HepG2 (cell line): ENCODE results near the gene RHOBTB1. TPM values are rescaled to one million over a fixed set of nuclear protein-coding genes. Genes with fewer than 3 reads are reported as not detected.
A peak's percentile ranks its signal among the peaks of the same experiment; 100 is the strongest.

Source experiments
- DBP ChIP-seq: sonication (generic); formaldehyde crosslinking; IDR thresholded peaks from 2 replicates; pipeline ENCODE4 v1.4.0; 2020; ENCODE audit warnings: missing genetic modification reagents; ENCODE audit errors: not compliant biosample characterization
- ERF ChIP-seq: IDR thresholded peaks from 2 replicates; pipeline ENCODE4 v1.6.1; 2018; ENCODE audit warnings: missing biosample characterization, missing genetic modification reagents
- GATAD2A ChIP-seq: IDR thresholded peaks from 2 replicates; pipeline ENCODE4 v1.6.1; 2016
- KLF9 ChIP-seq: IDR thresholded peaks from 2 replicates; pipeline ENCODE4 v1.6.1; 2016; ENCODE audit warnings: low read depth
- MTA3 ChIP-seq: sonication (generic); formaldehyde crosslinking; IDR thresholded peaks from 2 replicates; pipeline ENCODE4 v1.4.0; 2020; ENCODE audit warnings: missing genetic modification reagents
- RAD51 ChIP-seq: fragments of 450-650 bp; IDR thresholded peaks from 2 replicates; pipeline ENCODE4 v1.6.1; 2016; ENCODE audit warnings: borderline replicate concordance
- RELA ChIP-seq: sonication (generic); formaldehyde crosslinking; IDR thresholded peaks from 2 replicates; pipeline ENCODE4 v1.4.0; 2020; ENCODE audit warnings: missing genetic modification reagents
- RXRB ChIP-seq: IDR thresholded peaks from 2 replicates; pipeline ENCODE4 v1.6.1; 2016; ENCODE audit warnings: borderline replicate concordance, missing genetic modification reagents, missing compliant biosample characterization
- SIN3A ChIP-seq: IDR thresholded peaks from 2 replicates; pipeline ENCODE4 v1.6.1; 2011; ENCODE audit warnings: low read depth, mild to moderate bottlenecking, control low read depth, low read length, borderline replicate concordance
- TEAD2 ChIP-seq: sonication (generic); formaldehyde crosslinking; IDR thresholded peaks from 2 replicates; pipeline ENCODE4 v1.9.0; 2021; ENCODE audit warnings: missing genetic modification reagents
- THYN1 ChIP-seq: sonication (generic); formaldehyde crosslinking; IDR thresholded peaks from 2 replicates; pipeline ENCODE4 v1.8.1; 2023; ENCODE audit warnings: low read depth, mild to moderate bottlenecking, moderate library complexity, missing genetic modification reagents, borderline replicate concordance
- ZEB1 ChIP-seq: IDR thresholded peaks from 2 replicates; pipeline ENCODE4 v1.6.1; 2012; ENCODE audit warnings: mild to moderate bottlenecking, low read depth, inconsistent platforms; ENCODE audit not compliant: insufficient replicate concordance
- ZNF101 ChIP-seq: sonication (generic); formaldehyde crosslinking; IDR thresholded peaks from 2 replicates; pipeline ENCODE4 v1.4.0; 2020; ENCODE audit warnings: mild to moderate bottlenecking, low read depth, missing genetic modification reagents, borderline replicate concordance
- ZNF333 ChIP-seq: sonication (generic); formaldehyde crosslinking; IDR thresholded peaks from 2 replicates; pipeline ENCODE4 v1.4.0; 2020; ENCODE audit warnings: mild to moderate bottlenecking, missing genetic modification reagents, borderline replicate concordance
- ZNF747 ChIP-seq: sonication (generic); formaldehyde crosslinking; IDR thresholded peaks from 2 replicates; pipeline ENCODE4 v1.8.1; 2023; ENCODE audit warnings: missing genetic modification reagents, mild to moderate bottlenecking, borderline replicate concordance
- ZSCAN20 ChIP-seq: sonication (generic); formaldehyde crosslinking; IDR thresholded peaks from 2 replicates; pipeline ENCODE4 v1.4.0; 2020; ENCODE audit warnings: missing genetic modification reagents, mild to moderate bottlenecking, borderline replicate concordance
- polyA plus RNA-seq, 8 experiments: library from polyadenylated mRNA; depleted of rRNA in 3 of 8; stranded (reverse) in 7 of 8; unstranded in 1 of 8; fragments of >200 nt; fragmentation: Illumina TruSeq in 4 of 8; extraction: Trizol in 4 of 8; gene quantifications; 2 replicates each; pipeline versions ENCODE4 v1.2.1 to v1.2.3, GENCODE V29; 2011 to 2016; ENCODE audit warnings: low read depth in 4 of 8, missing spikeins in 1 of 8, mixed read lengths in 1 of 8; ENCODE audit not compliant: insufficient read depth in 1 of 8
- total RNA-seq, 5 experiments: library from RNA; depleted of rRNA; stranded (reverse); fragments of >200 nt; fragmentation: Illumina TruSeq; extraction: Trizol; gene quantifications; 2 replicates each; pipeline ENCODE4 v1.2.3, GENCODE V29; 2016; ENCODE audit warnings: low read depth in 1 of 5
- TF ChIP-seq, protein P1 (sequence below): sonication (generic); formaldehyde crosslinking; IDR thresholded peaks from 2 replicates; pipeline ENCODE4 v1.5.0; 2020; ENCODE audit warnings: mild to moderate bottlenecking, low read depth, missing genetic modification reagents, borderline replicate concordance
- TF ChIP-seq, protein P2 (sequence below): sonication (generic); formaldehyde crosslinking; IDR thresholded peaks from 2 replicates; pipeline ENCODE4 v1.5.1; 2020; ENCODE audit warnings: mild to moderate bottlenecking, missing genetic modification reagents, moderate library complexity
- TF ChIP-seq, protein P3 (sequence below): sonication (generic); formaldehyde crosslinking; IDR thresholded peaks from 2 replicates; pipeline ENCODE4 v1.4.0; 2020; ENCODE audit warnings: missing genetic modification reagents, mild to moderate bottlenecking, borderline replicate concordance

Gene RHOBTB1
- total and polyA plus RNA-seq, 2 of the 13 experiments (the other 11 are each of a cell fraction or from before 2014, with no cell fraction given), result 18.8 to 59.5 TPM

GRCh38 chr10:60955957-60956425, 12.0 kb upstream of the RHOBTB1 start (continued):
- TF ChIP-seq, protein P1, sequence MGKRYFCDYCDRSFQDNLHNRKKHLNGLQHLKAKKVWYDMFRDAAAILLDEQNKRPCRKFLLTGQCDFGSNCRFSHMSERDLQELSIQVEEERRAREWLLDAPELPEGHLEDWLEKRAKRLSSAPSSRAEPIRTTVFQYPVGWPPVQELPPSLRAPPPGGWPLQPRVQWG (CRISPR knock-in tag), result no peak
- TF ChIP-seq RELA (CRISPR knock-in tag) (no peak), GATAD2A (CRISPR knock-in tag) (peak; percentile 82), SIN3A (no peak), RAD51 (no peak), ZNF747 (CRISPR knock-in tag) (no peak), KLF9 (no peak), ZSCAN20 (CRISPR knock-in tag) (no peak), THYN1 (no peak), MTA3 (CRISPR knock-in tag) (no peak), ZNF333 (CRISPR knock-in tag) (no peak), ZNF101 (CRISPR knock-in tag) (no peak), RXRB (CRISPR knock-in tag) (peak; percentile 47; the same call in 1 of the 2 replicates), TEAD2 (CRISPR knock-in tag) (no peak), ERF (CRISPR knock-in tag) (no peak; the same call in 1 of the 2 replicates), DBP (CRISPR knock-in tag) (no peak), ZEB1 (no peak)
- TF ChIP-seq, protein P2, sequence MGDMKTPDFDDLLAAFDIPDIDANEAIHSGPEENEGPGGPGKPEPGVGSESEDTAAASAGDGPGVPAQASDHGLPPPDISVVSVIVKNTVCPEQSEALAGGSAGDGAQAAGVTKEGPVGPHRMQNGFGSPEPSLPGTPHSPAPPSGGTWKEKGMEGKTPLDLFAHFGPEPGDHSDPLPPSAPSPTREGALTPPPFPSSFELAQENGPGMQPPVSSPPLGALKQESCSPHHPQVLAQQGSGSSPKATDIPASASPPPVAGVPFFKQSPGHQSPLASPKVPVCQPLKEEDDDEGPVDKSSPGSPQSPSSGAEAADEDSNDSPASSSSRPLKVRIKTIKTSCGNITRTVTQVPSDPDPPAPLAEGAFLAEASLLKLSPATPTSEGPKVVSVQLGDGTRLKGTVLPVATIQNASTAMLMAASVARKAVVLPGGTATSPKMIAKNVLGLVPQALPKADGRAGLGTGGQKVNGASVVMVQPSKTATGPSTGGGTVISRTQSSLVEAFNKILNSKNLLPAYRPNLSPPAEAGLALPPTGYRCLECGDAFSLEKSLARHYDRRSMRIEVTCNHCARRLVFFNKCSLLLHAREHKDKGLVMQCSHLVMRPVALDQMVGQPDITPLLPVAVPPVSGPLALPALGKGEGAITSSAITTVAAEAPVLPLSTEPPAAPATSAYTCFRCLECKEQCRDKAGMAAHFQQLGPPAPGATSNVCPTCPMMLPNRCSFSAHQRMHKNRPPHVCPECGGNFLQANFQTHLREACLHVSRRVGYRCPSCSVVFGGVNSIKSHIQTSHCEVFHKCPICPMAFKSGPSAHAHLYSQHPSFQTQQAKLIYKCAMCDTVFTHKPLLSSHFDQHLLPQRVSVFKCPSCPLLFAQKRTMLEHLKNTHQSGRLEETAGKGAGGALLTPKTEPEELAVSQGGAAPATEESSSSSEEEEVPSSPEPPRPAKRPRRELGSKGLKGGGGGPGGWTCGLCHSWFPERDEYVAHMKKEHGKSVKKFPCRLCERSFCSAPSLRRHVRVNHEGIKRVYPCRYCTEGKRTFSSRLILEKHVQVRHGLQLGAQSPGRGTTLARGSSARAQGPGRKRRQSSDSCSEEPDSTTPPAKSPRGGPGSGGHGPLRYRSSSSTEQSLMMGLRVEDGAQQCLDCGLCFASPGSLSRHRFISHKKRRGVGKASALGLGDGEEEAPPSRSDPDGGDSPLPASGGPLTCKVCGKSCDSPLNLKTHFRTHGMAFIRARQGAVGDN (CRISPR knock-in tag), result no peak
- TF ChIP-seq, protein P3, sequence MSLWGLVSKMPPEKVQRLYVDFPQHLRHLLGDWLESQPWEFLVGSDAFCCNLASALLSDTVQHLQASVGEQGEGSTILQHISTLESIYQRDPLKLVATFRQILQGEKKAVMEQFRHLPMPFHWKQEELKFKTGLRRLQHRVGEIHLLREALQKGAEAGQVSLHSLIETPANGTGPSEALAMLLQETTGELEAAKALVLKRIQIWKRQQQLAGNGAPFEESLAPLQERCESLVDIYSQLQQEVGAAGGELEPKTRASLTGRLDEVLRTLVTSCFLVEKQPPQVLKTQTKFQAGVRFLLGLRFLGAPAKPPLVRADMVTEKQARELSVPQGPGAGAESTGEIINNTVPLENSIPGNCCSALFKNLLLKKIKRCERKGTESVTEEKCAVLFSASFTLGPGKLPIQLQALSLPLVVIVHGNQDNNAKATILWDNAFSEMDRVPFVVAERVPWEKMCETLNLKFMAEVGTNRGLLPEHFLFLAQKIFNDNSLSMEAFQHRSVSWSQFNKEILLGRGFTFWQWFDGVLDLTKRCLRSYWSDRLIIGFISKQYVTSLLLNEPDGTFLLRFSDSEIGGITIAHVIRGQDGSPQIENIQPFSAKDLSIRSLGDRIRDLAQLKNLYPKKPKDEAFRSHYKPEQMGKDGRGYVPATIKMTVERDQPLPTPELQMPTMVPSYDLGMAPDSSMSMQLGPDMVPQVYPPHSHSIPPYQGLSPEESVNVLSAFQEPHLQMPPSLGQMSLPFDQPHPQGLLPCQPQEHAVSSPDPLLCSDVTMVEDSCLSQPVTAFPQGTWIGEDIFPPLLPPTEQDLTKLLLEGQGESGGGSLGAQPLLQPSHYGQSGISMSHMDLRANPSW (CRISPR knock-in tag), result no peak
